ENCODE data around the gene TRIM31.

DNA sequence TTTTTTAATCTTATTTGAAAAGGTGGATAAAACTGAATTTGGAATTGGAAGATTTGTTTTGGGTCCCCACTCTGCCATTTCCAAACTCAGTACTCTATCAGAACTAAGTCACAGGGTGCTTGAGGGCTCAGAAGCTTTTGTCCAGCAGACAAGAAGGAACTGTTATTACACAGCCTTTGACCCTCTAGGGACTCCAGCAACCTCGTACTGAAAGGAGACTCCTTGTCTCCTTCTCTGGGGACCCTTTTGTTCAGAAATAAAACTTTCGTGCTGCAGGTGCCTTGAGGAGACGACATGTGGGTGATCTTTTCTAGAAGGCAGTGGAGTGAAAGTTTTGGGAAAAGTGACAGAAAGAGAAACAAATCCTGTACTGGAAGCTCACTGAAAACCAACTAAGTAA, 59.2 kb downstream of the TRIM31 start:
- no peak for TF ChIP-seq CTCF (optimal IDR thresholded peaks at IDR 0.05 in 1 of 3, IDR thresholded peaks at IDR 0.05 in 1 of 3, conservative IDR thresholded peaks at IDR 0.05 in 1 of 3; ENCODE audit: extremely low read depth in 1 of 3, insufficient read depth in 2 of 3, low read length in 3 of 3)
- no peak for TF ChIP-seq EZH2 (IDR thresholded peaks at IDR 0.05; ENCODE audit: low read length)

Measured in keratinocyte (primary cell).